Fibroblast of mammary gland (primary cell): ENCODE data around the gene SPRR2F.

Experiments used
- DNase-seq: peaks from one replicate; pipeline ENCODE4 v3.0.0-alpha.2; 2010; ENCODE audit warnings: low read depth
- H3K4me3 ChIP-seq: 2 replicates; pipeline ENCODE4 v1.5.1; 2011; ENCODE audit warnings: low read depth, mild to moderate bottlenecking, low read length, moderate library complexity; ENCODE audit not compliant: control insufficient read depth
- TF ChIP-seq, protein P1 (sequence below): conservative IDR thresholded peaks from 2 replicates; pipeline ENCODE4 v1.5.1; 2011; ENCODE audit warnings: low read depth, low read length, inconsistent platforms; ENCODE audit not compliant: control insufficient read depth, insufficient read depth

Gene SPRR2F

GRCh38 chr1:153100245-153100644 is 13.1 kb downstream of the SPRR2F start:
- TF ChIP-seq, protein P1, sequence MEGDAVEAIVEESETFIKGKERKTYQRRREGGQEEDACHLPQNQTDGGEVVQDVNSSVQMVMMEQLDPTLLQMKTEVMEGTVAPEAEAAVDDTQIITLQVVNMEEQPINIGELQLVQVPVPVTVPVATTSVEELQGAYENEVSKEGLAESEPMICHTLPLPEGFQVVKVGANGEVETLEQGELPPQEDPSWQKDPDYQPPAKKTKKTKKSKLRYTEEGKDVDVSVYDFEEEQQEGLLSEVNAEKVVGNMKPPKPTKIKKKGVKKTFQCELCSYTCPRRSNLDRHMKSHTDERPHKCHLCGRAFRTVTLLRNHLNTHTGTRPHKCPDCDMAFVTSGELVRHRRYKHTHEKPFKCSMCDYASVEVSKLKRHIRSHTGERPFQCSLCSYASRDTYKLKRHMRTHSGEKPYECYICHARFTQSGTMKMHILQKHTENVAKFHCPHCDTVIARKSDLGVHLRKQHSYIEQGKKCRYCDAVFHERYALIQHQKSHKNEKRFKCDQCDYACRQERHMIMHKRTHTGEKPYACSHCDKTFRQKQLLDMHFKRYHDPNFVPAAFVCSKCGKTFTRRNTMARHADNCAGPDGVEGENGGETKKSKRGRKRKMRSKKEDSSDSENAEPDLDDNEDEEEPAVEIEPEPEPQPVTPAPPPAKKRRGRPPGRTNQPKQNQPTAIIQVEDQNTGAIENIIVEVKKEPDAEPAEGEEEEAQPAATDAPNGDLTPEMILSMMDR: no peak
- no peak overlapping the region for H3K4me3 ChIP-seq
- no peak for DNase-seq

GRCh38 chr1:153099461-153100045 is 13.8 kb downstream of the SPRR2F start:
- no peak for DNase-seq
- TF ChIP-seq, protein P1: no peak
- H3K4me3 ChIP-seq: no peak overlapping the region

GRCh38 chr1:153095764-153096163 is 17.6 kb downstream of the SPRR2F start:
- TF ChIP-seq, protein P1: no peak
- DNase-seq: no peak
- H3K4me3 ChIP-seq: no peak overlapping the region

DNA sequence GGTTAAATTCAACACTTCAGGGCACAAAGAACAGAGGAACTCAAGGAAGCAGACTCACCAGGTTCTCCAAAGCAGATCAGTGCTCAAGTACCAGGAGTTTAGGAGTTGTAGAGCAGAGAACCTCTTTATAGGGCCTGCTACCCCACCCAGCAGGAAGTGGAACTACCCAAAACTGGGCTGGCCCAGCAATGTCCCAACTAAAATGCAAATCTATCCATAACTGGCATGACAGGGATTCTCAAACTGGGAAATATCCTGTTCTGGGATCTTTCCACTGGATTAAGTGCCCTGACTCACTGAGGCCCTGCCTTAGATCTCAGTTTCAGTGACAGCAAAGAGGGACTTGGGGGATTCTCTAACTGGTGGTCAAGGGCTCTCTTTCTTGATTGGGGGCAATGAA is 18.9 kb downstream of the SPRR2F start, which contains the start of gene SPRR2E:
Gene SPRR2E, minus strand, starts transcription at position 101 of the 400 bp plus-strand sequence. CDS start 775 bp downstream, outside the sequence.
- no peak for DNase-seq
- no peak within 1 kb of the TSS for H3K4me3 ChIP-seq
- TF ChIP-seq, protein P1: no peak

GRCh38 chr1:153087652-153088051 is 25.7 kb downstream of the SPRR2F start:
- H3K4me3 ChIP-seq: no peak overlapping the region
- DNase-seq: no peak
- TF ChIP-seq, protein P1: no peak

DNA sequence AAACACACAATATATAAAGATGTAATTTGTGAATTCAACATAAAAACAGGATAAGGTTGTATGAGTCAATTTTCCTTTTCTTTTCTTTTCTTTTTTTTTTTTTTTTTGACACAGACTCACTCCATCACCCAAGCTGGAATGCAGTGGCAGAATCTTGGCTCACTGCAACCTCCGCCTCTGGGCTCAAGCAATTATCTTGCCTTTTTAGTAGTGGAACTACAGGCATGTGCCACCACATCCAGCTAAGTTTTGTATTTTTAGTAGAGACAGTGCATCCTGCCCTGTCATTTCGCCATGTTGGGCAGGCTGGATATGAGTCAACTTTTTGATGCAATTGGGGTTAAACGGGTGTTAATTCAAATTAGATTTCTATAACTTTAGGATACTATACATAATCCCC is 31.6 kb downstream of the SPRR2F start:
- no peak for DNase-seq
- H3K4me3 ChIP-seq: no peak overlapping the region
- TF ChIP-seq, protein P1: no peak
